OCI-M2 (cell line): ENCODE data around the gene HES1.
"Not testable (repeated sequence)": the region's sequence is repeated elsewhere in the genome, so short reads cannot be mapped to it uniquely, and the experiment has no call there.

Experiments
- DNase-seq: peaks from one replicate; lab custom pipeline; 2025; ENCODE audit not compliant: unreplicated experiment; lab: John Stamatoyannopoulos, UW

The HES1 gene, protein sequence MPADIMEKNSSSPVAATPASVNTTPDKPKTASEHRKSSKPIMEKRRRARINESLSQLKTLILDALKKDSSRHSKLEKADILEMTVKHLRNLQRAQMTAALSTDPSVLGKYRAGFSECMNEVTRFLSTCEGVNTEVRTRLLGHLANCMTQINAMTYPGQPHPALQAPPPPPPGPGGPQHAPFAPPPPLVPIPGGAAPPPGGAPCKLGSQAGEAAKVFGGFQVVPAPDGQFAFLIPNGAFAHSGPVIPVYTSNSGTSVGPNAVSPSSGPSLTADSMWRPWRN

DNA sequence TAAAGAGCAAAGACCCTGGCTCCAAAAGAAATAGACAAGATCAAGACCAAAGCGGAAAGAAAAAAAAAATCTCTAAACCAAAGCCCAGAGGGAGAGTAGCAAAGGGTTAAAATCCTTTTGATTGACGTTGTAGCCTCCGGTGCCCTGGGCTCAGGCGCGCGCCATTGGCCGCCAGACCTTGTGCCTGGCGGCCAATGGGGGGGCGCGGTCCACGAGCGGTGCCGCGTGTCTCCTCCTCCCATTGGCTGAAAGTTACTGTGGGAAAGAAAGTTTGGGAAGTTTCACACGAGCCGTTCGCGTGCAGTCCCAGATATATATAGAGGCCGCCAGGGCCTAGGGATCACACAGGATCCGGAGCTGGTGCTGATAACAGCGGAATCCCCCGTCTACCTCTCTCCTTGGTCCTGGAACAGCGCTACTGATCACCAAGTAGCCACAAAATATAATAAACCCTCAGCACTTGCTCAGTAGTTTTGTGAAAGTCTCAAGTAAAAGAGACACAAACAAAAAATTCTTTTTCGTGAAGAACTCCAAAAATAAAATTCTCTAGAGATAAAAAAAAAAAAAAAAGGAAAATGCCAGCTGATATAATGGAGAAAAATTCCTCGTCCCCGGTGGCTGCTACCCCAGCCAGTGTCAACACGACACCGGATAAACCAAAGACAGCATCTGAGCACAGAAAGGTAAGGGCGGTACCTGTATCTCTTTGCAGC is at the start of gene HES1:
TSS of gene HES1 (plus strand) at position 343 of the 713 bp plus-strand sequence. CDS start at position 576, 233 bp downstream.
- DNase-seq = peak; percentile 76

DNA sequence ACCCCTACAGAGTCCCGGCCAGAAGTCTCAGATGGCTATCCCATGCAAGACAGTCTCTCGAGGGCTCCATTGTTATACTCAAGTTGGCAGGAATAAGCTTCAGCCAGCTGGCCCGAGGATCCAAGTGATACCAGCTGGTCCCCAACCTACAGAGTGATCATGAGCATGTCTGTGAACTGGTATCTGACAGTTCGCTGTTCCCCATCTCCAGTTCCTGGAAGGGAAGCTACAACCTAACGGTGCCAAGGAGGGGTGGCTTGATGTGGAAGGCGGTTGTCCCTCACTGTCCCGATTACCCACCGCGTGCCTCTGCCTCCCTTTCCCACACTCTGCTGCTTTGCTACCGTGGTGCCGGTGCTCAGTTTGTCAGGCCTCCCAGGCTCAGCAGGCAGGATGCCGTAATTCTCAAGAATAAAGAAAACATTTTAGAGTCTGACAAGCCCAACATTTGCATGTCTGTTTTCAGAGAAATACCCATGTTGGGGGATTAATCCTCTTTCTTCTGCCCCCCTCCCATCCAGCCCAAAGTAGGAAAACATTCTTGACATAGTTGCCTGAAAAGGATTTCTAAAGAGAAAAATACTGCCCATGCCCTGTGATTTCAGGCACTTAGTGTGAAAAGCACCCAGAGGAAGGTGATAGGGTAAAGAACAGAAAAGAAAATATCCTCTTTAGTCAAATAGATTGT is 49.4 kb upstream of the HES1 start:
- no peak for DNase-seq

DNA sequence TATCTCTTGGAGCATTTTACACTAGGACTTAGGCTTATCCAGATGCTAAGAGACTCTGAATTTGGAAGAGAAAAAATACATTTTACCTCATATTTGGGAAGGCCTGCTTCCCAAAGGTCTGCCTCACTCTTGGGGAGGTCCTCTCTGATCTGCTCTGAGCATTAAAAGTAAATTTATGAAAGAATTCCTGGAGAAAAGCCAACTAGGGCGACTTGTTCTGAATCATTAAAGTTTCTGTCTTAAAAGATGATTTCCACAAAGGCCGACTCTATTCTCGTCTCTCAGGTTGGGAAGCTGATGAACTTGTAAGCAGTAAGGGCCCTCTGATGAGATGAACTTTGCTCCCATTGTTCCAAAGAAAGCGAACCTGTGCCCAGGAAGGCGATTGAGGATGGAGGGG is 48.7 kb upstream of the HES1 start:
- no peak for DNase-seq

GRCh38 chr3:194087995-194088855 is 47.7 kb upstream of the HES1 start:
- DNase-seq = no peak

DNA sequence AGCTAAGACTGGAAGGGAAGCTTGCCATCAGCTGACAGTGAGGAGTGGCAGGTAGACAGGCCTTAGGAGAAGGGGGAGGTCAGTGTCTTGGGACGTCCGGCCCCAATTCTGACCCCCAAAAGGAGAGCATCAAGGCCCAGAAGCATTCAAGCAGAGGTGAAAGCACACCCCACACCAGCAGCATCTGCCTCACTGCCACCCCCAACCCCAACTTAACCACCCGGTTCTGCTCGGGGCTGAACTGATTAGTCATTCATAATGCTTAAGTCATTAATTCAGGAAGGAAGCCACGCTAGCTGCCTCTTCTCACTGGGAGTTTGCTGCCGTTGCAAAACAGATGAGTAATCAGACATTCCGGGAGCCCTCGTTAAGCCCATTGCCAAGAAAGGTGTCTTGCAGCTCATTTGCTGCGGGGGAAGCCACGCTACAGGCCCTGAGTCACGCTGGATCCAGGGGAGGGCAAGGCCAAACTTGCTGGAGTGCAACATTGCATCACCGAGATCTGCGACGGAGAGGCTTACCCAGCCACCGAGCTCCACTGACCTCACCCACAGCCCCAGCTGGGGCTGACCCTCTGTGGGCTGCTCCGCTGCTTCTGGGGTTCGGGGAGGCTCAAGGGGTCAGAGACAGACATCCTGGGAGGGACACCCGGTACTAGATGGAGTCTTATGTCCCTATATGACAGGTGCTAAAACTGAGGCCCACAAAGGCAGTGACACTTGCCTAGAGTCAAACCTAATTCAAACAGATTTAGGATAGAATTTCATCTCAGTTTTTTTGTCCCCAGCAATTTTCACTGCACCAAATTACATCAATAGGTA is 46.4 kb upstream of the HES1 start:
- DNase-seq = no peak

DNA sequence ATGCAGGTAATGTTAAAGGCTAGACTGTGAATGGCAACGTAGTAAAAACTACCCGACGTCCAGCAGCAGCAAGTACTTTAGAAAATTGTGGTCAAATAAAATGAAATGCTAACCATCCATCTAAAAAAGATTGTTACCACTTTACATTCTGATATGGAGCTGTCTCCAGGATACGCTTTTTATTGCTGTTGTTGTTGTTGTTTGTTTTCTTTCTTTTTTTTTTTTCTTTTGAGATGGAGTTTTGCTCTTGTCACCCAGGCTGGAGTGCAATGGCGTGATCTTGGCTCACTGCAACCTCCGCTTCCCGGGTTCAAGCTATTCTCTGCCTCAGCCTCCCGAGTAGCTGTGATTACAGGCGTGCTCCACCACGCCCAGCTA is 45.8 kb upstream of the HES1 start:
- DNase-seq = not testable (repeated sequence)

GRCh38 chr3:194090716-194091115 is 45.2 kb upstream of the HES1 start:
- DNase-seq = no peak

GRCh38 chr3:194091141-194091540 is 44.8 kb upstream of the HES1 start:
- no peak for DNase-seq

DNA sequence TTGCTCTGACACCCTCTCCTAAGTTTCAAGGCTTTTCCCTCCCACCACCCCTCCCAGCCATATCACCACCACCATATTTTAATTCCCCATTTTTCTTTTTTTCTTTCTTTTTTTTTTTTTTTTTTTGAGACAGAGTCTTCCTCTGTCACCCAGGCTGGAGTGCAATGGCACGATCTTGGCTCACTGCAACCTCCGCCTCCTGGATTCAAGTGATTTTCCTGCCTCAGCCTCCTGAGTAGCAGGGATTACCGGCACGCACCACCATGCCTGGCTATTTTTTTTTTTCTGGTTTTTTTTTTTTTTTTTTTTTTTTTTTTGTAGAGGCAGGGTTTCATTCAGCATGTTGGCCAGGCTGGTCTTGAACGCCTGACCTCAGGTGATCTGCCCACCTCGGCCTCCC is 44.1 kb upstream of the HES1 start:
- DNase-seq = not testable (repeated sequence)

- no peak for DNase-seq
Measured at GRCh38 chr3:194092881-194093301, 43.1 kb upstream of the HES1 start.

- DNase-seq = no peak
Measured at GRCh38 chr3:194093842-194094241, 42.1 kb upstream of the HES1 start.

DNA sequence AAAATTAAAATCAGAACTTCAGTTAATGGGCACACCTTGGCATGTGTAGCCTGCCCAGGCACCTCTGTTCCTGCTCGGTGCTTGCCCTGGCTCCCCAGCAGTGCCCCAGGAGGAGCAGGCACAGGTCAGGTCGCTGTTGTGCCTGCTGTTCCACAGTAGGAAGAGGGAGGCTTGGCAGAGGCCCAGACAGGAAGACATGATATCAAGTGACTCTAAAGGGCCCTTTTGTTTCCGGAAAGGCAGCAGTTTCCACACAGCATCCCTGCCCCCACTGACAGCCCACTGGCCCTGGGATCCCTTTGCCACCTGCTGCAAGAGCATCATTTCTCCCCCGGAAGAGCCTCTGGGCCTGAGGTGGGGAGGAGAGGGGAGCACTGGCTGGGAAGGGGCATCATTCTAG is 40.5 kb upstream of the HES1 start:
- no peak for DNase-seq

DNA sequence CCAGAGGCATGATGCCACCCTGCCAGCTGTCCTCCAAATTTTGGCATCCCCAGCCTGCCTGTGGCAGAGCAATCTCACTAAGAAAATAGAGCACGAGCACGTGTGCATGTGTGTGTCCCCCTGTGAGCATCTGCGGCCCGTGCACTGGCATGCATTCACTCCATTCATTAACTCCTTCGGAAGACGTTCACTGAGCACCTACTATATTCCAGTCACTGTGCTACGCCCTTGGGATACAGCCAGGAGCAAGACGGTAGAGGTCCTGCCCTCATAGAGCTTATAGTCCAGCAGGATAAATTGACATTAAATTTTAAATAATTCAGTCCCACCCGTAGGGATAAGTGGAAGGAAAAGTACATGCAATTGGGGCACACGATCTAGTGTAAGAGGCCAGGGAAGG is 40.0 kb upstream of the HES1 start:
- DNase-seq = no peak

GRCh38 chr3:194097141-194097882 is 38.6 kb upstream of the HES1 start:
- no peak for DNase-seq

DNA sequence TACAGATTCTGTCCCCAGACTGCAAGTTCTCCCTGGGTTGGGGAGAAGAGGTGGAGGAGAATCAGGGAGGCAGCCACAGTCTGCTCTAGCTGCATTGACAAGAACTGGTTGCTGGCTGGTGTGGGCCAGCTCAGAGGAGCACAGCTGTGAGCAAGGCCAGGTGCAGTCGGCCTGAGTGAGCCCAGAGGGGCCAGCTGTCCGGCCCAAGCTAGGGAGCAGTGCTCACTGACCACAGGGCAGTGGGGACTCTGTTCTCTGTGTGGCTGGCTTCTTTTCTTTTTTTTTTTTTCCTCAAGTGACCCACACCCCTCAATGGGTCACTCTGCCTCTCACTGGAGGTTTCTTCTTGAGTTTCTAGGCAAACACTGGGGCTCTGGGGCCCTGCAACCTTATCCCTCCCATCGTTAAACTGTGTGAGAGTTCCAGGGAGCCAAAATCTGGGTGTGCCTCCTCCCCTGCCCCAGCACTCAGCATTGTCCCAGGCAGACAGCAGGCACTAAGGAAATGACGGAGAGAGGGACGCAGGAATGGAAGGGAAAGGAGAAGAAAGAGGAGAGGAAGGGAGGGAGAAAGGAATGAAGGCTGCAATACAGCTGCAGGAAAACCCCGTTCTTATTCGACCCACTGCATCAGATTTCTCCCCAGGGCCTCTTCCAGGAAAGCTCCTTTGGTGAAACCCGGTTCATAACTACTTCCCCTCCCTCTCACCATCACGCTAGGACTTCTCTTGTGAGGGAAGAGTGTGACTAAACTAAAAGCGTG is 37.7 kb upstream of the HES1 start:
- DNase-seq = no peak

GRCh38 chr3:194098843-194099183 is 37.1 kb upstream of the HES1 start:
- DNase-seq = no peak

GRCh38 chr3:194099215-194099614 is 36.7 kb upstream of the HES1 start:
- no peak for DNase-seq

DNA sequence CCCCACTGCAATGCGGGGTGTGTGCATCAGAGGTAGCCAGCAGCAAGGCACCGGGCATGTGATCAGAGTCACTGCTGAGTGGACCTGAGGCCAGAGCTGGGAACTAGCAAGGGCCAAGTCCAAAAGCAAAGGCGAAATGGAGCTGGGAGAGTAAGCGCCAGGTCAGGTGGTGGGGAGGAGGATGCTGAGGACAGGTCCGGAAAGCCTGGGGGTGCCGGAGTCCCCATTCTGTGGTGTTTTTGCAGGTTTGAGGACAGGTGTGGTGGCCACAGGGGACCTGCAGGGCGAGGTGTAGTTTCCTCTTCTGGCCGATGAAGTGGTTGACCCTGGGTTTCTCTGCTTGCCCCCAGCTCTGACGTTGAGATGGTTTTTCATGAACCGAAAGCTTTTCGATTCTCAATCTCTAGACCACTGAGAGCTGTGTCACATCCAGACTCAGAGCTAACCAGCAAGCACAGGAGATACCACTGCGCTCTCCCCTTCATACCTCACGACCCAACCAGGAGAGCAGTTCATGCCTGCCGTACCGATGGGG is 35.0 kb upstream of the HES1 start:
- no peak for DNase-seq
